ENCODE measurements around the gene KRTAP9-8. TPM values are rescaled to one million over a fixed set of nuclear protein-coding genes. Genes with fewer than 3 reads are reported as not detected.
"Not testable (repeated sequence)": the region's sequence is repeated elsewhere in the genome, so short reads cannot be mapped to it uniquely, and the experiment has no call there.

Gene KRTAP9-8
- total RNA-seq, 4 donors from 2014 or later, result not detected

DNA sequence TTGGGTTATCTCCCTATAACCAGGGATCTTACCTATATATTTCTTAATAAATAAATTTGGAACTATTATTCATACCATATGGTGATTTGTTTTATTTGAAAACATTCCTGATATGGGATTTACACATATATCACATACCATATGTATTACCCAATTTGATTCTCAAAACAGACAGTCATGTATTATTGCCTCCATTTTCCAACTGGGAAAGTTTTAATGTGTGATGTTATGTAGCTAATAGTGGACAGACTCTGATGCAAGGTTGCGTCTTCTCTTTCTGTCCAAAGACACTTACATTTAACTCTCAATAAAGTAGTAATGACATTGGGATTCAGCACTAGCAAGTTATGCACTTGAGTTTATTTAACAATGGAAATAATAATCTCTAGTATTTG lies 18.5 kb downstream of the KRTAP9-8 start:
- no peaks in the 10 kb centered on the region for H3K9me3 ChIP-seq
- H3K4me3 ChIP-seq, result no peak overlapping the region
- no peak for TF ChIP-seq POLR2A (IDR thresholded peaks at IDR 0.05)
- TF ChIP-seq, protein P1, sequence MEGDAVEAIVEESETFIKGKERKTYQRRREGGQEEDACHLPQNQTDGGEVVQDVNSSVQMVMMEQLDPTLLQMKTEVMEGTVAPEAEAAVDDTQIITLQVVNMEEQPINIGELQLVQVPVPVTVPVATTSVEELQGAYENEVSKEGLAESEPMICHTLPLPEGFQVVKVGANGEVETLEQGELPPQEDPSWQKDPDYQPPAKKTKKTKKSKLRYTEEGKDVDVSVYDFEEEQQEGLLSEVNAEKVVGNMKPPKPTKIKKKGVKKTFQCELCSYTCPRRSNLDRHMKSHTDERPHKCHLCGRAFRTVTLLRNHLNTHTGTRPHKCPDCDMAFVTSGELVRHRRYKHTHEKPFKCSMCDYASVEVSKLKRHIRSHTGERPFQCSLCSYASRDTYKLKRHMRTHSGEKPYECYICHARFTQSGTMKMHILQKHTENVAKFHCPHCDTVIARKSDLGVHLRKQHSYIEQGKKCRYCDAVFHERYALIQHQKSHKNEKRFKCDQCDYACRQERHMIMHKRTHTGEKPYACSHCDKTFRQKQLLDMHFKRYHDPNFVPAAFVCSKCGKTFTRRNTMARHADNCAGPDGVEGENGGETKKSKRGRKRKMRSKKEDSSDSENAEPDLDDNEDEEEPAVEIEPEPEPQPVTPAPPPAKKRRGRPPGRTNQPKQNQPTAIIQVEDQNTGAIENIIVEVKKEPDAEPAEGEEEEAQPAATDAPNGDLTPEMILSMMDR (IDR thresholded peaks at IDR 0.05), result no peak
- no peak overlapping the region for H3K27ac ChIP-seq
- H3K4me1 ChIP-seq, result no peaks in the 10 kb centered on the region
- no peaks in the 10 kb centered on the region for H3K36me3 ChIP-seq
- DNase-seq, result no peak
- H3K27me3 ChIP-seq, result no peaks in the 10 kb centered on the region

DNA sequence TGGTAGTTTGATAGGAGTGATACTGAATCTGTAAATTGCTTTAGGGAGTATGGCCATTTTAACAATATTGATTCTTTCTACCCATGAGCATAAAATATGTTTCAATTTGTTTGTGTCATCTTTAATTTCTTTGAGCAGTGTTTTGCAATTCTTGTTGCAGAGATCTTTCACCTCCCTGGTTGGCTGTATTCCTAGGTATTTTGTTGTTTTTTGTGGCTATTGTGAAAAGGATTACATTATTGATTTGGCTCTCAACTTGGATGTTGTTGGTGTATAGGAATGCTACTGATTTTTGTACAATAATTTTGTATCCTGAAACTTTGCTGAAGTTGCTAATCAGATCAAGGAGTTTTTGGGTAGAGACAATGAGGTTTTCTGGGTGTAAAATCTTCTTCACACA lies 20.6 kb downstream of the KRTAP9-8 start:
- Histone ChIP-seq H3K4me3 (no peak overlapping the region), H3K9me3 (no peaks in the 10 kb centered on the region), H3K27me3 (no peaks in the 10 kb centered on the region), H3K4me1 (no peaks in the 10 kb centered on the region), H3K36me3 (no peaks in the 10 kb centered on the region), H3K27ac (no peak overlapping the region)
- TF ChIP-seq, protein P1 (IDR thresholded peaks at IDR 0.05), result no peak
- no peak for TF ChIP-seq POLR2A (IDR thresholded peaks at IDR 0.05)
- no peak for DNase-seq

DNA sequence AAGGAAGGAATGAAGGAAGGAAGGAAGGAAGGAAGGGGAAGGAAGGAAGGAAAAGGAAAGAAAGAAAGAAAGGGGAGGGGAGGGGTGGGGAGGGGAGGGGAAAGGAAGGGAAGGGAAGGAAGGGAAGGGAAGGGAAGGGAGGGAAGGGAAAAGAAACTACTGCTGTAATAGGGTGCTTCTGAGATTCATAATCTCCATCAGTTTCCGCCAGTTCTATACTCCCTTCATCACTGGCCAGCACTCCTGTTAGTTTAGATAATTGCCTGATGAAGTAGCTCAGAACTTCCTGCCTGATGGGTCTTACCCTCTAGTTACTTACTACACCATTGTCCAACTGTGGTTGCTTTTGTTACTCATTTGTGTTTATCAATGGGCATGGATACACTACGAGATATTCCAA lies 25.4 kb downstream of the KRTAP9-8 start:
- Histone ChIP-seq H3K36me3 (no peaks in the 10 kb centered on the region), H3K9me3 (no peaks in the 10 kb centered on the region), H3K27me3 (no peaks in the 10 kb centered on the region), H3K4me3 (no peak overlapping the region), H3K4me1 (no peaks in the 10 kb centered on the region), H3K27ac (no peak overlapping the region)
- TF ChIP-seq, protein P1 (IDR thresholded peaks at IDR 0.05), result no peak
- no peak for TF ChIP-seq POLR2A (IDR thresholded peaks at IDR 0.05)
- DNase-seq, result no peak

DNA sequence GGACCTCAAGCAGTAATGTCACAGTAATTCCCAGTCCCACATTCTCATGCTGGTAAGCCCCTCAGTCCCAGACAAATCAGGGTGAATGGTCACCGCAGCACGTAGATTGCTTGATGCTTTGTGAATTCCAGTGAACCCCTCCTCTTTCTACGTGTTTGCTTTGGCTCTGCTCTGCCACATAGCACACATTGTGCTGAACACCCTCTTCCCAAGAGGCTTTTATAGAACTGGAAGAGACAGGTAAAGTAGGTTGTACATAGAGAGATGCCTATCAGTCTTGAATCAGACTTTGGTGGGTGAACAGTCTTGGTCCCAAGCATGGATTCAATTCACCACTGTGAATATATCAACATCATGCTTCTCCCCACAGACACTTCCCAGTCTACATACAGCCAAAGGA lies 26.8 kb downstream of the KRTAP9-8 start:
- Histone ChIP-seq H3K27me3 (no peaks in the 10 kb centered on the region), H3K4me3 (no peak overlapping the region), H3K36me3 (no peaks in the 10 kb centered on the region), H3K9me3 (no peaks in the 10 kb centered on the region), H3K27ac (no peak overlapping the region), H3K4me1 (no peaks in the 10 kb centered on the region)
- DNase-seq, result no peak
- TF ChIP-seq, protein P1 (IDR thresholded peaks at IDR 0.05), result no peak
- TF ChIP-seq POLR2A (IDR thresholded peaks at IDR 0.05), result no peak

DNA sequence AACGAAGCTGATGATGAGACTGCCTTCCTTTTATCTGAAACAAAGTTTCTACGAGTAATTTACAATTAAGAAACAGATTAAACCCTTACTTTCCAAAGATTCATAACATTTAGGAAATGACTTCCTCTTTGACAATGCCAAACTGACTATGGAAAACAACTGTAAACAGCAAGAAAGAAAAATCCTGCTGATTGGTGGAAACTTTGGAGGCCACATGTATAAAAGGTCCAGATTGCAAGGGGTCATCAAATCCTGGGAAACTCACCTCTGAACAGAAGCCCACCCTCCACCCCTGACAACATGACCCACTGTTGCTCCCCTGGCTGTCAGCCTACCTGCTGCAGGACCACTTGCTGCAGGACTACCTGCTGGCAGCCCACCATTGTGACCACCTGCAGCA lies 27.3 kb downstream of the KRTAP9-8 start, which contains the start of gene KRTAP9-6:
Gene KRTAP9-6, plus strand, starts transcription at position 301 of the 400 bp plus-strand sequence. Its CDS starts 0 bp downstream, at position 301.
- TF ChIP-seq, protein P1 (IDR thresholded peaks at IDR 0.05), result no peak
- TF ChIP-seq POLR2A (IDR thresholded peaks at IDR 0.05), result no peak
- H3K9me3 ChIP-seq, result no peaks in the 10 kb centered on the region
- no peak for DNase-seq

DNA sequence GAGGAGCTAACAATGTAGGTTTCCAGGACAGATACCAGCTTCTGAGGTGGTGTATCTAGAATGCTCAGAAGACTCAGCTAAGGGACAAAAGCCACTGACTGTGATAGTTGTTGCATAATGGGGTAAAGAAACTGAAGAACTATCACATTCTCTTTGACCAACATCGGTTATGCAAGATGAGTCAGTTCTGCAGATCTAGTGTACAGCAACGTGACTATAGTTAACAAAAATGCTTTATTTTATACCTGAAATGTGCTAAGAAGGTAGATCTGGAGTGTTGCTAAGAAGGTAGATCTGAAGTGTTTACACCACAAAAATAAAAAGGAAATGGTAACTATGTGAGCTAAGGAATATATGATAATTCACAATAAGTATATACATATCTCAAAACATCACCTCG lies 29.9 kb downstream of the KRTAP9-8 start:
- Histone ChIP-seq H3K4me1 (no peaks in the 10 kb centered on the region), H3K27ac (no peak overlapping the region), H3K9me3 (no peaks in the 10 kb centered on the region), H3K4me3 (no peak overlapping the region), H3K36me3 (no peaks in the 10 kb centered on the region), H3K27me3 (no peaks in the 10 kb centered on the region)
- TF ChIP-seq, protein P1 (IDR thresholded peaks at IDR 0.05), result no peak
- no peak for TF ChIP-seq POLR2A (IDR thresholded peaks at IDR 0.05)
- DNase-seq, result no peak

More for the DNA sequence above, 27.3 kb downstream of the KRTAP9-8 start, which contains the start of gene KRTAP9-6:
- no peaks in the 10 kb centered on the region for H3K36me3 ChIP-seq
- no peaks in the 10 kb centered on the region for H3K27me3 ChIP-seq
- H3K4me1 ChIP-seq, result no peaks in the 10 kb centered on the region
- no peak within 1 kb of the TSS for H3K4me3 ChIP-seq
- H3K27ac ChIP-seq, result no peak within 1 kb of the TSS

DNA sequence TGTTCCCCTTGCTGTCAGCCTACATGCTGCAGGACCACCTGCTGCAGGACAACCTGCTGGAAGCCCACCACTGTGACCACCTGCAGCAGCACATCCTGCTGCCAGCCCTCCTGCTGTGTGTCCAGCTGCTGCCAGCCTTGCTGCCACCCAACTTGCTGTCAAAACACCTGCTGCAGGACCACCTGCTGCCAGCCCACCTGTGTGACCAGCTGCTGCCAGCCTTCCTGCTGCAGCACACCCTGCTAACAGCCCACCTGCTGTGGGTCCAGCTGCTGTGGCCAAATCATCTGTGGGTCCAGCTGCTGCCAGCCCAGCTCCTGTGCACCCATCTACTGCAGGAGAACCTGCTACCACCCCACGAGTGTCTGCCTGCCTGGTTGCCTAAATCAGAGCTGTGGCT lies 33.5 kb downstream of the KRTAP9-8 start:
- not testable (repeated sequence) for DNase-seq, H3K27ac ChIP-seq, H3K4me3 ChIP-seq, H3K36me3 ChIP-seq, H3K4me1 ChIP-seq, H3K27me3 ChIP-seq, H3K9me3 ChIP-seq

All from Peyer's patch (tissue), 4 donors.